ENCODE results near the gene TBC1D10B. TPM values are rescaled to one million over a fixed set of nuclear protein-coding genes. Genes with fewer than 3 reads are reported as not detected.

TBC1D10B gene
- total and polyA plus RNA-seq, 2 of the 8 experiments (the other 6 are each of a cell fraction or from before 2014, with no cell fraction given), result 15.4 to 28.6 TPM

GRCh38 chr16:30380072-30380802, 9.9 kb upstream of the TBC1D10B start:
- H4K5ac ChIP-seq (ENCODE audit: insufficient read length, low read depth, low read length), result no peak overlapping the region
- ChIA-PET CTCF (ENCODE audit: partially characterized antibody) (interaction anchor here (0.6 to 1.6 kb wide), 5 partner anchors 11 to 235 kb away, joined by 3 to 6 read pairs (median 3); no protein-coding TSS in a partner anchor), POLR2A (ENCODE audit: partially characterized antibody) (interaction anchor here (0.7 to 13.6 kb wide), 3 partner anchors 16 to 28 kb away, joined by 3 to 151 read pairs (median 3); partner anchors contain the start of genes ZNF48 and ZNF771)
- no peak overlapping the region for H3K56ac ChIP-seq (replicated peaks; ENCODE audit: insufficient read length, low read depth, low read length)
- H3K79me2 ChIP-seq (ENCODE audit: control insufficient read depth in 1 of 2, insufficient read depth in 2 of 2, low read length in 2 of 2), result no peaks in the 10 kb centered on the region
- H3K18ac ChIP-seq (ENCODE audit: extremely low read depth, low read length), result no peak overlapping the region
- H3K36me3 ChIP-seq (ENCODE audit: control insufficient read depth in 2 of 4, insufficient read depth in 4 of 4, low read length in 3 of 4), result no peaks in the 10 kb centered on the region
- no peak overlapping the region for H3K4me3 ChIP-seq (ENCODE audit: extremely low read depth in 1 of 4, insufficient read depth in 2 of 4, low read depth in 3 of 4, low read length in 4 of 4)
- no peak overlapping the region for H3K4ac ChIP-seq (replicated peaks; ENCODE audit: insufficient read length, low read depth, low read length)
- H3K9me3 ChIP-seq (ENCODE audit: insufficient read depth in 2 of 2, low read depth in 1 of 2, low read length in 1 of 2), result no peaks in the 10 kb centered on the region
- no peak overlapping the region for H2AK5ac ChIP-seq (ENCODE audit: low read depth, low read length)
- no peak for DNase-seq (ENCODE audit: low read depth in 1 of 2, low spot score in 2 of 2)
- no peaks in the 10 kb centered on the region for H3K27me3 ChIP-seq (replicated peaks in 1 of 4; ENCODE audit: control insufficient read depth in 3 of 4, extremely low read depth in 1 of 4, insufficient read depth in 3 of 4, low read length in 3 of 4)
- no peak overlapping the region for H2AFZ ChIP-seq (ENCODE audit: low read length)
- no peak overlapping the region for H2BK5ac ChIP-seq (ENCODE audit: low read depth, low read length)
- no peak overlapping the region for H3K9ac ChIP-seq (replicated peaks in 1 of 4; ENCODE audit: extremely low read depth in 1 of 4, low read depth in 3 of 4, low read length in 3 of 4)
- H4K8ac ChIP-seq (ENCODE audit: extremely low read depth, insufficient read depth, low read length), result no peak overlapping the region; the same call in 1 of the 2 replicates
- no peak overlapping the region for H3K23ac ChIP-seq (ENCODE audit: insufficient read length)
- no peak overlapping the region for H2BK120ac ChIP-seq (replicated peaks; ENCODE audit: low read depth, low read length)
- H3K27ac ChIP-seq (ENCODE audit: low read depth, low read length), result no peak overlapping the region
- WGBS, 2 experiments (ENCODE audit: extremely low coverage in 1 of 2, insufficient coverage in 1 of 2, insufficient read length in 1 of 2, insufficient replicate concordance in 2 of 2, low coverage in 1 of 2, low lambda C conversion rate in 2 of 2, missing lambda C conversion rate in 1 of 2), result 96% methylated on average over 4 of the region's 4 CpGs; no CpG with 5 or more reads in 1 of the 2 experiments
- H2BK15ac ChIP-seq (ENCODE audit: low read length), result no peak overlapping the region
- H3K4me2 ChIP-seq (ENCODE audit: insufficient read depth in 1 of 2, low read depth in 2 of 2, low read length in 2 of 2), result no peak overlapping the region; a peak in 1 of 4 replicates
- H4K91ac ChIP-seq (replicated peaks; ENCODE audit: insufficient read length, low read length), result no peak overlapping the region
- H4K20me1 ChIP-seq (replicated peaks in 1 of 2; ENCODE audit: control insufficient read depth in 1 of 2, insufficient read depth in 2 of 2, low read length in 2 of 2), result no peaks in the 10 kb centered on the region
- peaks cover 10% of the 10 kb centered on the region for H3K23me2 ChIP-seq (ENCODE audit: low read depth, low read length)
- no peaks in the 10 kb centered on the region for H3K79me1 ChIP-seq (ENCODE audit: low read depth, low read length)
- FAIRE-seq, result no peak
- peaks cover 0 to 9% (median 5%) of the 10 kb centered on the region in 4 experiments; a peak in 5 of 7 replicates for H3K4me1 ChIP-seq (replicated peaks in 1 of 4; ENCODE audit: control insufficient read depth in 3 of 4, insufficient read depth in 4 of 4, low read length in 3 of 4)
- H2BK20ac ChIP-seq (ENCODE audit: low read length), result no peak overlapping the region
- H2BK12ac ChIP-seq (ENCODE audit: low read depth, low read length), result no peak overlapping the region
- H3K14ac ChIP-seq (ENCODE audit: insufficient read length), result no peak overlapping the region
- no peak for TF ChIP-seq NANOG (IDR thresholded peaks at IDR 0.05; ENCODE audit: insufficient read depth, low read depth, low read length, poor library complexity, severe bottlenecking)
- no peak for TF ChIP-seq JUND (IDR thresholded peaks at IDR 0.05; ENCODE audit: low read length)
- no peak for TF ChIP-seq FOSL1 (IDR thresholded peaks at IDR 0.05; ENCODE audit: insufficient read depth, low read depth, low read length)
- TF ChIP-seq SIX5 (IDR thresholded peaks at IDR 0.05; ENCODE audit: low read depth, low read length), result no peak
- no peak for TF ChIP-seq NRF1 (IDR thresholded peaks at IDR 0.05; ENCODE audit: low read depth, low read length)
- TF ChIP-seq EGR1 (IDR thresholded peaks at IDR 0.05; ENCODE audit: borderline replicate concordance, low read depth, low read length), result no peak
- no peak for TF ChIP-seq ATF2 (IDR thresholded peaks at IDR 0.05; ENCODE audit: low read length)
- TF ChIP-seq SAP30 (IDR thresholded peaks at IDR 0.05; ENCODE audit: insufficient read depth, insufficient replicate concordance, low read length), result no peak
- TF ChIP-seq CBX5 (IDR thresholded peaks at IDR 0.05; ENCODE audit: low read depth, low read length), result no peak
- TF ChIP-seq RAD21 (IDR thresholded peaks at IDR 0.05 in 1 of 2, conservative IDR thresholded peaks at IDR 0.05 in 1 of 2; ENCODE audit: low read depth in 2 of 2, low read length in 2 of 2), result no peak
